Colonic mucosa (tissue), 4 donors: Measurements from ENCODE around the gene SLC12A4. TPM values are rescaled to one million over a fixed set of nuclear protein-coding genes. Genes with fewer than 3 reads are reported as not detected.
A peak's percentile ranks its signal among the peaks of the same experiment; 100 is the strongest.

ENCODE experiments used
- DNase-seq: peaks from one replicate; pipeline ENCODE4 v3.0.0-alpha.2; 2020
- H3K27ac ChIP-seq: fragments of 200-600 bp; one replicate; pipeline ENCODE4 v1.8.0; 2021
- H3K27me3 ChIP-seq: fragments of 200-600 bp; one replicate; pipeline ENCODE4 v1.8.0; 2021
- H3K36me3 ChIP-seq: fragments of 200-600 bp; one replicate; pipeline ENCODE4 v1.8.0; 2021
- H3K4me1 ChIP-seq: fragments of 200-600 bp; one replicate; pipeline ENCODE4 v1.8.0; 2021; ENCODE audit warnings: mild to moderate bottlenecking
- H3K4me3 ChIP-seq: fragments of 200-600 bp; one replicate; pipeline ENCODE4 v1.8.0; 2021
- H3K9ac ChIP-seq, 2 donors: one replicate each; pipeline ENCODE4 v1.7.0; 2013; ENCODE audit warnings: control low read depth in 2 of 2, low read depth in 2 of 2, low read length in 2 of 2
- H3K9me3 ChIP-seq: fragments of 200-600 bp; one replicate; pipeline ENCODE4 v1.8.0; 2021
- intact Hi-C: fragments of 100-400 bp; cut with DNase I; formaldehyde crosslinking; loops from one replicate; pipeline ENCODE4 v1.14.1; 2022
- total RNA-seq, 2 donors: library from RNA; stranded (reverse); fragmentation: NEBNext Ultra II Directional in 1 of 2; extraction: Animal tissue kit (Norgen Biotek cat#: 25700) in 1 of 2; gene quantifications; one replicate each; pipeline ENCODE4 v1.2.1, GENCODE V29; 2021
- TF ChIP-seq, protein P1 (sequence below): fragments of 200-600 bp; IDR thresholded peaks from one replicate; pipeline ENCODE4 v1.8.0; 2022; ENCODE audit warnings: antibody characterized with exemption, mild to moderate bottlenecking
- donor health status: healthy.
- donor health status: DM: no; HTN: no; CAD: no.
- donor health status: DM: no; HTN: no; CAD: no.

SLC12A4 gene
- total RNA-seq, 2 donors from 2014 or later = 8.7 to 17.0 TPM

- DNase-seq = no peak
- H3K4me3 ChIP-seq = no peak overlapping the region
- TF ChIP-seq, protein P1, sequence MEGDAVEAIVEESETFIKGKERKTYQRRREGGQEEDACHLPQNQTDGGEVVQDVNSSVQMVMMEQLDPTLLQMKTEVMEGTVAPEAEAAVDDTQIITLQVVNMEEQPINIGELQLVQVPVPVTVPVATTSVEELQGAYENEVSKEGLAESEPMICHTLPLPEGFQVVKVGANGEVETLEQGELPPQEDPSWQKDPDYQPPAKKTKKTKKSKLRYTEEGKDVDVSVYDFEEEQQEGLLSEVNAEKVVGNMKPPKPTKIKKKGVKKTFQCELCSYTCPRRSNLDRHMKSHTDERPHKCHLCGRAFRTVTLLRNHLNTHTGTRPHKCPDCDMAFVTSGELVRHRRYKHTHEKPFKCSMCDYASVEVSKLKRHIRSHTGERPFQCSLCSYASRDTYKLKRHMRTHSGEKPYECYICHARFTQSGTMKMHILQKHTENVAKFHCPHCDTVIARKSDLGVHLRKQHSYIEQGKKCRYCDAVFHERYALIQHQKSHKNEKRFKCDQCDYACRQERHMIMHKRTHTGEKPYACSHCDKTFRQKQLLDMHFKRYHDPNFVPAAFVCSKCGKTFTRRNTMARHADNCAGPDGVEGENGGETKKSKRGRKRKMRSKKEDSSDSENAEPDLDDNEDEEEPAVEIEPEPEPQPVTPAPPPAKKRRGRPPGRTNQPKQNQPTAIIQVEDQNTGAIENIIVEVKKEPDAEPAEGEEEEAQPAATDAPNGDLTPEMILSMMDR = no peak
- H3K9me3 ChIP-seq = no peaks in the 10 kb centered on the region
- no peaks in the 10 kb centered on the region for H3K27me3 ChIP-seq
- H3K36me3 ChIP-seq = no peaks in the 10 kb centered on the region
- peaks cover 9% of the 10 kb centered on the region for H3K4me1 ChIP-seq
- no peak overlapping the region for H3K27ac ChIP-seq
- intact Hi-C loops = no loop called here
- H3K9ac ChIP-seq = no peak overlapping the region
Measured at GRCh38 chr16:67932462-67932840, 36.0 kb downstream of the SLC12A4 start.

- Histone ChIP-seq H3K27me3 (no peaks in the 10 kb centered on the region), H3K9me3 (no peaks in the 10 kb centered on the region), H3K9ac (no peak within 1 kb of the TSS), H3K4me3 (no peak within 1 kb of the TSS), H3K36me3 (no peaks in the 10 kb centered on the region), H3K4me1 (peaks cover 6% of the 10 kb centered on the region), H3K27ac (no peak within 1 kb of the TSS)
- DNase-seq = no peak
- intact Hi-C loops = no loop called here
- TF ChIP-seq, protein P1 = no peak
Measured at GRCh38 chr16:67931712-67932461, 36.5 kb downstream of the SLC12A4 start, which contains the start of gene CTRL. TSS of gene CTRL (minus strand) at chr16:67931862. CDS start at chr16:67931852, 10 bp downstream.

GRCh38 chr16:67930678-67931211, 37.7 kb downstream of the SLC12A4 start:
- Histone ChIP-seq H3K27me3 (no peaks in the 10 kb centered on the region), H3K9ac (no peak overlapping the region), H3K4me1 (peaks cover 6% of the 10 kb centered on the region), H3K9me3 (no peaks in the 10 kb centered on the region), H3K27ac (no peak overlapping the region), H3K4me3 (no peak overlapping the region), H3K36me3 (no peaks in the 10 kb centered on the region)
- TF ChIP-seq, protein P1 = no peak
- DNase-seq = no peak
- intact Hi-C loops = no loop called here

GRCh38 chr16:67930191-67930590, 38.2 kb downstream of the SLC12A4 start:
- intact Hi-C loops = no loop called here
- DNase-seq = no peak
- H3K4me1 ChIP-seq = peaks cover 3% of the 10 kb centered on the region

DNA sequence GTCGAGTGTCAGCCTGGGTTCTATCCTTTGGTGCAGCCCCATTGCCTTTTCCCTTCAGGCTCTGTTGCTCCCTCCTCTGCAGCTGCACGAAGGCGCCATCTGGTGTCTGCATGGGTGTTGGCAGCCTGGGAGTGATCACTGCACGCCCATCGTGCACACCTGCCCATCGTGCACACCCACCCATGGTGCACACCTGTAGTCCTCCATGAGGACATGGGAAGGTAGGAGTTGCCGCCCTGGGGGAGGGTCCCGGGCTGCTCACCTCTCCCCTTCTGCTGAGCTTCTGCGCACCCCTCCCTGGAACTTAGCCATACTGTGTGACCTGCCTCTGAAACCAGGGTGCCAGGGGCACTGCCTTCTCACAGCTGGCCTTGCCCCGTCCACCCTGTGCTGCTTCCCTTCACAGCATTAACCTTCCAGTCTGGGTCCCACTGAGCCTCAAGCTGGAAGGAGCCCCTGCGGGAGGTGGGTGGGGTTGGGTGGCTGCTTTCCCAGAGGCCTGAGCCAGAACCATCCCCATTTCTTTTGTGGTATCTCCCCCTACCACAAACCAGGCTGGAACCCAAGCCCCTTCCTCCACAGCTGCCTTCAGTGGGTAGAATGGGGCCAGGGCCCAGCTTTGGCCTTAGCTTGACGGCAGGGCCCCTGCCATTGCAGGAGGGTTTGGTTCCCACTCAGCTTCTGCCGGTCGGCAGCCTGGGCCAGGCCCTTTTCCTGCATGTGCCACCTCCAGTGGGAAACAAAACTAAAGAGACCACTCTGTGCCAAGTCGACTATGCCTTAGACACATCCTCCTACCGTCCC, 39.7 kb downstream of the SLC12A4 start:
- no peak overlapping the region for H3K27ac ChIP-seq
- no peak overlapping the region for H3K4me3 ChIP-seq
- H3K9me3 ChIP-seq = no peaks in the 10 kb centered on the region
- TF ChIP-seq, protein P1 = peak; percentile 85
- no peaks in the 10 kb centered on the region for H3K36me3 ChIP-seq
- intact Hi-C loops = loop anchor here (2.0 to 10.0 kb wide), 3 partner anchors 46 to 251 kb away; no protein-coding TSS in a partner anchor
- peak; percentile 84 for DNase-seq
- H3K4me1 ChIP-seq = no peaks in the 10 kb centered on the region
- H3K9ac ChIP-seq = peak overlapping the region in 1 of 2 donors; percentile 49
- no peaks in the 10 kb centered on the region for H3K27me3 ChIP-seq

More at GRCh38 chr16:67930191-67930590, 38.2 kb downstream of the SLC12A4 start:
- Histone ChIP-seq H3K9ac (no peak overlapping the region), H3K4me3 (no peak overlapping the region), H3K36me3 (no peaks in the 10 kb centered on the region), H3K27ac (no peak overlapping the region), H3K9me3 (no peaks in the 10 kb centered on the region), H3K27me3 (no peaks in the 10 kb centered on the region)
- TF ChIP-seq, protein P1 = no peak
